GM12874 (cell line): Measurements from ENCODE around the gene ESYT3.

Experiments
- TF ChIP-seq, protein P1 (sequence below): IDR thresholded peaks from 2 replicates; pipeline ENCODE4 v1.5.1; 2011; ENCODE audit warnings: low read depth, mild to moderate bottlenecking, control low read depth, low read length, moderate library complexity; ENCODE audit not compliant: insufficient read depth

The ESYT3 gene

DNA sequence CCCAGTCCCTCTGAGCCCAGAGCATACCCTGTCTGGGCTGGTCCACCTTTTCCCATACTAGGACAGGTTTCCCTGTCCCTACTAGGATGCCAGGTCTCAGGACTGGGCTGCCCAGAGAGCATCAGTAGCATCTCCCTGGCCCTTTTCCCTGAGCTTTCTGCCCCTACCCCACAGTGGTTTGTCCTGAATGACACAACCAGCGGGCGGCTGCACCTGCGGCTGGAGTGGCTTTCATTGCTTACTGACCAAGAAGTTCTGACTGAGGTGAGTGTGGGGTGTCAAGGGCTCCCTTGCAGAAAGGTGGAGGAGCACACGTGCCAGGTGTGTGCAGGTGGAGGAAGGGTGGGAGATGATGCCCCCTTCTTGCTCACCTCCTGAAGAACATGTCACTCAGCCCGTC is 33.5 kb downstream of the ESYT3 start:
- TF ChIP-seq, protein P1, sequence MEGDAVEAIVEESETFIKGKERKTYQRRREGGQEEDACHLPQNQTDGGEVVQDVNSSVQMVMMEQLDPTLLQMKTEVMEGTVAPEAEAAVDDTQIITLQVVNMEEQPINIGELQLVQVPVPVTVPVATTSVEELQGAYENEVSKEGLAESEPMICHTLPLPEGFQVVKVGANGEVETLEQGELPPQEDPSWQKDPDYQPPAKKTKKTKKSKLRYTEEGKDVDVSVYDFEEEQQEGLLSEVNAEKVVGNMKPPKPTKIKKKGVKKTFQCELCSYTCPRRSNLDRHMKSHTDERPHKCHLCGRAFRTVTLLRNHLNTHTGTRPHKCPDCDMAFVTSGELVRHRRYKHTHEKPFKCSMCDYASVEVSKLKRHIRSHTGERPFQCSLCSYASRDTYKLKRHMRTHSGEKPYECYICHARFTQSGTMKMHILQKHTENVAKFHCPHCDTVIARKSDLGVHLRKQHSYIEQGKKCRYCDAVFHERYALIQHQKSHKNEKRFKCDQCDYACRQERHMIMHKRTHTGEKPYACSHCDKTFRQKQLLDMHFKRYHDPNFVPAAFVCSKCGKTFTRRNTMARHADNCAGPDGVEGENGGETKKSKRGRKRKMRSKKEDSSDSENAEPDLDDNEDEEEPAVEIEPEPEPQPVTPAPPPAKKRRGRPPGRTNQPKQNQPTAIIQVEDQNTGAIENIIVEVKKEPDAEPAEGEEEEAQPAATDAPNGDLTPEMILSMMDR = no peak

- TF ChIP-seq, protein P1 = no peak
Observed at GRCh38 chr3:138468451-138468850, 34.0 kb downstream of the ESYT3 start.

DNA sequence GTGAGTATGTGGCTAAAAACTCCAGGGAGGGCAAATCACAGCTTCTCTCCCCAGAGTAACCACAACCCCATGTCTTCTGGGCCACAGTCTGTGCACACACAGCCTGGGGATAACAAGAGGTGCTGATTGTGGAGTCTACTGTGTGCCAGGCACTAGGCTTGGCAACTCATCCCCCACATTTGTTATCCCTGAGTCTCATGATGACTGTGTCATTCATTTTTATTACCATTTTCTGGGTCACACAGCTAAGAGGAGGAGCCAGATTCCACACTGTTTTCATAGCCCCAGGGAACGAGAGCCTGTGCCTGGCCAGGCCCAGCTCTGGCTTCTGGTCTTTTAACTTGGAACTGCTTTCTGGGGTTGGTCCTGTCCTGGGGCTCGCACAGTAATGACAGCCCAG is 34.5 kb downstream of the ESYT3 start:
- TF ChIP-seq, protein P1 = no peak

- TF ChIP-seq, protein P1 = no peak
Observed at GRCh38 chr3:138469874-138470273, 35.5 kb downstream of the ESYT3 start.

DNA sequence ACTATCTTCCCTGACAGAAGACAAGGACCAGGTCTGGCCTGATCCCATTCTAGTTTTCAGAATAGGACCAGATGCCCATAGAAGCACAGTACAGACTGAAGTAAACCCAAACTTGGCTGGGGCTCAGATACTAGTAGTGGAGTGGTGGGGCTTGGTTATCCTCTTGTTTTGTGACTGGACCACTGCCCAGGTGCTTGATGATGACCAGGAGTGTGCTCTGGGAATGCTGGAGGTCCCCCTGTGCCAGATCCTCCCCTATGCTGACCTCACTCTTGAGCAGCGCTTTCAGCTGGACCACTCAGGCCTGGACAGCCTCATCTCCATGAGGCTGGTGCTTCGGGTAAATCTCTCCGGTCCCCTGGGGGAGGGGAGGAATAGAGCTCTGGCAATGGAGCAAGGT is 36.3 kb downstream of the ESYT3 start:
- TF ChIP-seq, protein P1 = no peak

- TF ChIP-seq, protein P1 = no peak
Observed at GRCh38 chr3:138471481-138471880, 37.1 kb downstream of the ESYT3 start.

DNA sequence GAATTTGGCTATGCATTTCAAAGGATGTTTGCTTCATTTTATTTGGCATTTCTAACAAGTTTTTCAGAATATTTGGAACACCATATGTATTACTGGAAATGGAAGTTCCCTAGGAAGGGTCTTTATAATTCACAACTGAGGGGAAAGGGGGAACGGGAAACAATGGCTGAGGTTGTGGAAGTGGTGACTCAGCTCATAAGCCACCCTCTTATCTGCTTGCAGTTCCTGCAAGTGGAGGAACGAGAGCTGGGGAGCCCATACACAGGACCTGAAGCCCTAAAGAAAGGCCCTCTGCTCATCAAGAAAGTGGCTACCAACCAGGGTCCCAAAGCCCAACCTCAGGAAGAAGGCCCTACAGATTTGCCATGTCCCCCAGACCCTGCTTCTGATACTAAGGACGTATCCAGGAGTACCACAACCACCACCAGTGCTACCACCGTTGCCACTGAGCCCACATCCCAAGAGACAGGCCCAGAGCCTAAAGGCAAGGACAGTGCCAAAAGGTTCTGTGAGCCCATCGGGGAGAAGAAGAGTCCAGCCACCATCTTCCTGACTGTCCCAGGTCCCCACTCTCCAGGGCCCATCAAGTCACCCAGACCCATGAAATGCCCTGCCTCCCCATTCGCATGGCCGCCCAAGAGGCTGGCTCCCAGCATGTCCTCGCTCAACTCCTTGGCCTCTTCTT is 37.9 kb downstream of the ESYT3 start:
- TF ChIP-seq, protein P1 = no peak
